Measurements from ENCODE around the gene CIPC. TPM values are rescaled to one million over a fixed set of nuclear protein-coding genes. Genes with fewer than 3 reads are reported as not detected.

The CIPC gene
- total RNA-seq, 1 experiment from 2014 or later: 26.6 TPM

- H3K27me3 ChIP-seq (ENCODE audit: low read length): no peaks in the 10 kb centered on the region
- no peaks in the 10 kb centered on the region for H4K20me1 ChIP-seq (ENCODE audit: low read length)
- no peak overlapping the region for H3K9ac ChIP-seq (ENCODE audit: low read length)
- no peak for ATAC-seq
- no peak overlapping the region for H3K4me3 ChIP-seq (ENCODE audit: low read length)
- no peak overlapping the region for H3K27ac ChIP-seq (ENCODE audit: low read length)
- intact Hi-C loops (cut with micrococcal nuclease): no loop called here
- peaks cover 24% of the 10 kb centered on the region for H3K36me3 ChIP-seq (ENCODE audit: low read depth, low read length)
- POLR2A ChIA-PET (ENCODE audit: unreplicated experiment): no interaction called here
- no peaks in the 10 kb centered on the region for H3K9me3 ChIP-seq (ENCODE audit: low read length)
- peaks cover 12% of the 10 kb centered on the region for H3K4me1 ChIP-seq (ENCODE audit: insufficient read depth, low read length)
- BruUV-seq (replicated peaks): no TSS peak
- no peaks in the 10 kb centered on the region for H3K9me2 ChIP-seq (replicated peaks; ENCODE audit: low read length)
- no peak for TF ChIP-seq EZH2phosphoT487 (IDR thresholded peaks at IDR 0.05; ENCODE audit: borderline replicate concordance, low read length)
- TF ChIP-seq, protein P1, sequence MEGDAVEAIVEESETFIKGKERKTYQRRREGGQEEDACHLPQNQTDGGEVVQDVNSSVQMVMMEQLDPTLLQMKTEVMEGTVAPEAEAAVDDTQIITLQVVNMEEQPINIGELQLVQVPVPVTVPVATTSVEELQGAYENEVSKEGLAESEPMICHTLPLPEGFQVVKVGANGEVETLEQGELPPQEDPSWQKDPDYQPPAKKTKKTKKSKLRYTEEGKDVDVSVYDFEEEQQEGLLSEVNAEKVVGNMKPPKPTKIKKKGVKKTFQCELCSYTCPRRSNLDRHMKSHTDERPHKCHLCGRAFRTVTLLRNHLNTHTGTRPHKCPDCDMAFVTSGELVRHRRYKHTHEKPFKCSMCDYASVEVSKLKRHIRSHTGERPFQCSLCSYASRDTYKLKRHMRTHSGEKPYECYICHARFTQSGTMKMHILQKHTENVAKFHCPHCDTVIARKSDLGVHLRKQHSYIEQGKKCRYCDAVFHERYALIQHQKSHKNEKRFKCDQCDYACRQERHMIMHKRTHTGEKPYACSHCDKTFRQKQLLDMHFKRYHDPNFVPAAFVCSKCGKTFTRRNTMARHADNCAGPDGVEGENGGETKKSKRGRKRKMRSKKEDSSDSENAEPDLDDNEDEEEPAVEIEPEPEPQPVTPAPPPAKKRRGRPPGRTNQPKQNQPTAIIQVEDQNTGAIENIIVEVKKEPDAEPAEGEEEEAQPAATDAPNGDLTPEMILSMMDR (conservative IDR thresholded peaks at IDR 0.05; ENCODE audit: low read depth, low read length): no peak
- CTCF ChIA-PET: no interaction called here
- H2AFZ ChIP-seq (ENCODE audit: low read length): no peak overlapping the region
- no peaks in the 10 kb centered on the region for H3F3A ChIP-seq (ENCODE audit: low read length, unreplicated experiment)
- H3K4me2 ChIP-seq (ENCODE audit: low read length): no peak overlapping the region
- no peak for DNase-seq
- H3K79me2 ChIP-seq (ENCODE audit: low read length): peaks cover 61% of the 10 kb centered on the region
These were observed 5.4 kb downstream of the CIPC start for GRCh38 chr14:77103475-77103874.

DNA sequence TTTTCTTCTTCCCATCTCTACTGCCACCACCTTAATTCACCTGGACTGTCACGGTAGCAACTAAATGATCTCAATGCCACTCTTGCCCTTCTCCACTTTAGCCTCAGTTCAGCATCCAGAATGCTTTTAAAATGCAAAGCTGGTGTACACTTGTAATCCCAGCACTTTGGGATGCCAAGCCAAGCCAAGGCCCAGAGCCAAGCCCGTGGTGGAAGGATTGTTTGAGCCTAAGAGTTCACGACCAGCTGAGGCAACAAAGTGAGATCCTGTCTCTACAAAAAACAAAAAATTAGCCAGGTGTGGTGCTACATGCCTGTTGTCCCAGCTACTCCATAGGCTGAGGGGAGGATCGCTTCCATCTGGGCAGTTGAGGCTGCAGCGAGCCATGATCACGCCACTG, 5.9 kb downstream of the CIPC start:
- no peak overlapping the region for H3K9ac ChIP-seq (ENCODE audit: low read length)
- H3K36me3 ChIP-seq (ENCODE audit: low read depth, low read length): peaks cover 28% of the 10 kb centered on the region
- H3K9me3 ChIP-seq (ENCODE audit: low read length): no peaks in the 10 kb centered on the region
- peaks cover 10% of the 10 kb centered on the region for H3K4me1 ChIP-seq (ENCODE audit: insufficient read depth, low read length)
- H3K4me3 ChIP-seq (ENCODE audit: low read length): no peak overlapping the region
- H3F3A ChIP-seq (ENCODE audit: low read length, unreplicated experiment): no peaks in the 10 kb centered on the region
- no peak for TF ChIP-seq EZH2phosphoT487 (IDR thresholded peaks at IDR 0.05; ENCODE audit: borderline replicate concordance, low read length)
- TF ChIP-seq, protein P1 (conservative IDR thresholded peaks at IDR 0.05; ENCODE audit: low read depth, low read length): no peak
- TF ChIP-seq EZH2 (IDR thresholded peaks at IDR 0.05; ENCODE audit: low read length, unreplicated experiment): no peak
- DNase-seq (no peak), ATAC-seq (no peak)
- BruUV-seq (replicated peaks): no TSS peak
- intact Hi-C loops (cut with micrococcal nuclease): no loop called here
- no peak overlapping the region for H3K27ac ChIP-seq (ENCODE audit: low read length)
- no peaks in the 10 kb centered on the region for H3K27me3 ChIP-seq (ENCODE audit: low read length)
- H2AFZ ChIP-seq (ENCODE audit: low read length): no peak overlapping the region
- ChIA-PET POLR2A (ENCODE audit: unreplicated experiment) (no interaction called here), CTCF (no interaction called here)
- H3K79me2 ChIP-seq (ENCODE audit: low read length): peaks cover 57% of the 10 kb centered on the region
- no peaks in the 10 kb centered on the region for H4K20me1 ChIP-seq (ENCODE audit: low read length)
- H3K9me2 ChIP-seq (replicated peaks; ENCODE audit: low read length): no peaks in the 10 kb centered on the region
- no peak overlapping the region for H3K4me2 ChIP-seq (ENCODE audit: low read length)

DNA sequence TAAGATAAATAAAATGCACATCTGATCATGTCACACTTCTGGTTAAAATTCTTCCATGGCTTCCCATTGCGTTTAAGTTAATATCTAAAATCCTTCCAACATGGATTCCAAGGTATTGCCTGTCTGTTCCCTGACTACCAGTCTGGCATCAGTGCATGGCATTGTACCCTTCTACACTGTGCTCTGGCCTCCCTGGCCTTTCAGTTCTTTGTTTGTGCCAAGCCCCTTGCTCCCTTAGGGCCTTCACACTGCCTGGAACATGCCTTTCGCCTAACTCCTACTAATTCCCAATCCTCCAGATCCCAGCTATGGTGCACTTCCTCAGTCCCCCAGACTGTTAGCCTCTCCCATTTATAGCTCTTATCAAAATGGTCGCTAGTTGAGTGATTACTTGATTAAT, 6.3 kb downstream of the CIPC start:
- Histone ChIP-seq H2AFZ (ENCODE audit: low read length) (no peak overlapping the region), H3K9me2 (replicated peaks; ENCODE audit: low read length) (no peaks in the 10 kb centered on the region), H3K27ac (ENCODE audit: low read length) (no peak overlapping the region), H3K36me3 (ENCODE audit: low read depth, low read length) (peaks cover 31% of the 10 kb centered on the region), H3K9ac (ENCODE audit: low read length) (no peak overlapping the region), H3K4me3 (ENCODE audit: low read length) (no peak overlapping the region), H3F3A (ENCODE audit: low read length, unreplicated experiment) (no peaks in the 10 kb centered on the region), H3K4me1 (ENCODE audit: insufficient read depth, low read length) (peaks cover 5% of the 10 kb centered on the region), H3K4me2 (ENCODE audit: low read length) (no peak overlapping the region), H3K79me2 (ENCODE audit: low read length) (peaks cover 52% of the 10 kb centered on the region), H3K9me3 (ENCODE audit: low read length) (no peaks in the 10 kb centered on the region), H4K20me1 (ENCODE audit: low read length) (no peaks in the 10 kb centered on the region), H3K27me3 (ENCODE audit: low read length) (no peaks in the 10 kb centered on the region)
- no peak for TF ChIP-seq EZH2 (IDR thresholded peaks at IDR 0.05; ENCODE audit: low read length, unreplicated experiment)
- POLR2A ChIA-PET (ENCODE audit: unreplicated experiment): no interaction called here
- ATAC-seq: no peak
- no peak for DNase-seq
- intact Hi-C loops (cut with micrococcal nuclease): no loop called here
- BruUV-seq (replicated peaks): no TSS peak
- CTCF ChIA-PET: no interaction called here
